AG10803 (cell line): ENCODE measurements around the gene CEP128.
A peak's percentile ranks its signal among the peaks of the same experiment; 100 is the strongest.

Experiments used
- DNase-seq: peaks from one replicate; pipeline ENCODE4 v3.0.0; 2010; ENCODE audit warnings: low read depth
- H3K4me3 ChIP-seq: 2 replicates; pipeline ENCODE4 v1.5.1; 2011; ENCODE audit warnings: mild to moderate bottlenecking, low read length, control low read depth
- CTCF ChIP-seq: conservative IDR thresholded peaks from 2 replicates; pipeline ENCODE4 v1.5.1; 2011; ENCODE audit warnings: mild to moderate bottlenecking, low read length, control low read depth, inconsistent platforms

CEP128 gene

GRCh38 chr14:80942191-80942600 is 658 bp upstream of the CEP128 start:
- TF ChIP-seq CTCF, result no peak
- H3K4me3 ChIP-seq, result peak overlapping the region; percentile 51
- DNase-seq, result no peak

- no peak for TF ChIP-seq CTCF
- no peak for DNase-seq
- H3K4me3 ChIP-seq, result no peak overlapping the region
Observed at GRCh38 chr14:80940146-80940545, 1.4 kb downstream of the CEP128 start.

- no peak for DNase-seq
- H3K4me3 ChIP-seq, result no peak overlapping the region
Observed at GRCh38 chr14:80933686-80934085, 7.9 kb downstream of the CEP128 start.

GRCh38 chr14:80933282-80933681 is 8.3 kb downstream of the CEP128 start:
- no peak for DNase-seq
- no peak for TF ChIP-seq CTCF
- no peak overlapping the region for H3K4me3 ChIP-seq

More at GRCh38 chr14:80933686-80934085, 7.9 kb downstream of the CEP128 start:
- no peak for TF ChIP-seq CTCF

- TF ChIP-seq CTCF, result no peak
- DNase-seq, result peak; percentile 94
- no peak overlapping the region for H3K4me3 ChIP-seq
Observed at GRCh38 chr14:80930836-80931389, 10.6 kb downstream of the CEP128 start.

- no peak overlapping the region for H3K4me3 ChIP-seq
- no peak for TF ChIP-seq CTCF
- no peak for DNase-seq
Observed at GRCh38 chr14:80930095-80930494, 11.4 kb downstream of the CEP128 start.

- no peak overlapping the region for H3K4me3 ChIP-seq
- no peak; the same call in 1 of the 2 replicates for TF ChIP-seq CTCF
- DNase-seq, result no peak
Observed at GRCh38 chr14:80927083-80927989, 14.2 kb downstream of the CEP128 start.
